ENCODE results near the gene CFAP54. TPM values are rescaled to one million over a fixed set of nuclear protein-coding genes. Genes with fewer than 3 reads are reported as not detected.

CFAP54 gene
- total RNA-seq, 1 experiment from 2014 or later = not detected

DNA sequence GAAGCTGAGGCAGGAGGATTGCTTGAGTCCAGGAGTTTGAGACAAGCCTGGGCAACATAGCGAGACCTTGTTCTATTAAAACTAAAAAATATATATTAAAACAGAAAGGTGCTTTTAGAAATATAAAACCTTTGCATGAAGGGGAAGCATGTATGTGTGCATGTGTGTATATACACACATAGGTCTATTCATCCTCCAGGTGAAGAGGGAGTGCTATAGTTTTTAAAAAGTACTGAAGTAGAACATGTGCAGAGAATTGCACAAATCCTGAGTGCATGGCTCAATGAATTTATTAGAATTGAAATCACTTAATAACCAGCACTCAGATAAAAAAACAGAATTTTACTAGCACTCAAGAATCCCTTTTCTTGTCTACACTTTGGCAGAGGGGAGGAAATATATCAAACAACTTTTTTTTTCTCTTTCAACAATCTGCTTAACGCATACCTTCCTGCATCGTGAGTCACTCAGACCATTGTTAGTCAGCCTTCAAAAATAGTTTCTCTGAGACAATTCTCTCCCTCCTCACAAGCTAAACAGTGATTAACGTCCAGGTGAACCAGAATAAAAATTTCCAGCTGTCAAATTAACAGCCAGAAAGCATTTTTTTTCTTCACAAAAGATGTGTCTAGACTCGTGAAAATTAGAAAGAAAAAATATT lies 400.0 kb downstream of the CFAP54 start:
- DNase-seq = no peak
- Histone ChIP-seq H3K4me3 (ENCODE audit: low read length) (no peak overlapping the region), H3K27ac (ENCODE audit: low read length) (no peak overlapping the region)

DNA sequence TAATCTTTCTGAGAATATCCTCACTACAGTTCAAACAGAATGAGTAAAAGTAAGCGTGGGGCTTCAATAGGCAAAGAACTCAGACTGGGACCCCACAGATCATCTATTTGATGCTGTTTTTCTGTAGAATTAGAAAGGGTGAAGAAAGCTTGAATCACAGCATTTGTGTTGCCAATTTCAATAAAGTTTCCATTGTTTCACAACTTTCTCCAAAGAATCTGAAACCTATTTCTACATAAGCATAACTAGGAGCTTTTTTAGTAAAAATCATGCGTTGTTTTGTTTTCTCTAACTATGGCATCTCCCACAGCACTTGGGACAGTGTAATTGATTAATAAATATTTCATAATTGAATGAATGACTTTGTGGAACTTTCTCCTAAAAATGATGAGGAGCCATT lies 401.0 kb downstream of the CFAP54 start:
- H3K9me3 ChIP-seq (ENCODE audit: low read length) = no peaks in the 10 kb centered on the region
- no peak overlapping the region for H3K4me2 ChIP-seq (ENCODE audit: low read depth, low read length, poor library complexity, severe bottlenecking)
- H3K9me2 ChIP-seq (replicated peaks; ENCODE audit: insufficient read depth, low read length) = no peaks in the 10 kb centered on the region
- no peaks in the 10 kb centered on the region for H3K27me3 ChIP-seq (ENCODE audit: low read length)
- no peak overlapping the region for H3K4me3 ChIP-seq (ENCODE audit: low read length)
- no peak overlapping the region for H3K27ac ChIP-seq (ENCODE audit: low read length)
- H3K4me1 ChIP-seq (ENCODE audit: low read length) = no peaks in the 10 kb centered on the region
- H2AFZ ChIP-seq (ENCODE audit: low read length) = no peak overlapping the region
- DNase-seq = no peak
- H4K20me1 ChIP-seq (ENCODE audit: insufficient read depth, low read depth, low read length) = no peaks in the 10 kb centered on the region
- H3K79me2 ChIP-seq (ENCODE audit: low read length) = no peaks in the 10 kb centered on the region
- no peaks in the 10 kb centered on the region for H3K36me3 ChIP-seq (ENCODE audit: insufficient read depth, low read length)
- no peak overlapping the region for H3K9ac ChIP-seq (ENCODE audit: low read length)

More for the DNA sequence above, 400.0 kb downstream of the CFAP54 start:
- Histone ChIP-seq H3K36me3 (ENCODE audit: insufficient read depth, low read length) (no peaks in the 10 kb centered on the region), H3K9me3 (ENCODE audit: low read length) (no peaks in the 10 kb centered on the region), H3K27me3 (ENCODE audit: low read length) (no peaks in the 10 kb centered on the region), H4K20me1 (ENCODE audit: insufficient read depth, low read depth, low read length) (no peaks in the 10 kb centered on the region), H3K79me2 (ENCODE audit: low read length) (no peaks in the 10 kb centered on the region), H3K4me2 (ENCODE audit: low read depth, low read length, poor library complexity, severe bottlenecking) (no peak overlapping the region), H3K4me1 (ENCODE audit: low read length) (no peaks in the 10 kb centered on the region), H3K9me2 (replicated peaks; ENCODE audit: insufficient read depth, low read length) (no peaks in the 10 kb centered on the region), H3K9ac (ENCODE audit: low read length) (no peak overlapping the region), H2AFZ (ENCODE audit: low read length) (no peak overlapping the region)

DNA sequence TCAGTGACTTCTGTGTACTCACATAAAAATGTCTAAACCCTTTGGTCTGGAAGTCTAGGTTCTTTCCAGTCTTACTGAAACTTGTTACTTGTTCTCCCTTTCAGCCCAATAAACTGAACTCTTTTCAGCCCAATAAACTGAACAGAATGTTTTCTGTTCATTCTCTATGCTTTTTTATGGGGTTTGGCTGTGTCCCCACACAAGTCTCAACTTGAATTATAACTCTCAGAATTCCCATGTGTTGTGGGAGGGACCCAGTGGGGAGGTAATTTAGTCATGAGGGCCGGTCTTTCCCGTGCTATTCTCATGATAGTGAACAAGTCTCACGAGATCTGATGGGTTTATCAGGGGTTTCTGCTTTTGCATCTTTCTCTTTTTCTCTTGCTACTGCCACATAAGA lies 402.7 kb downstream of the CFAP54 start:
- no peaks in the 10 kb centered on the region for H3K9me3 ChIP-seq (ENCODE audit: low read length)
- H3K79me2 ChIP-seq (ENCODE audit: low read length) = no peaks in the 10 kb centered on the region
- H3K9me2 ChIP-seq (replicated peaks; ENCODE audit: insufficient read depth, low read length) = no peaks in the 10 kb centered on the region
- H2AFZ ChIP-seq (ENCODE audit: low read length) = no peak overlapping the region
- H4K20me1 ChIP-seq (ENCODE audit: insufficient read depth, low read depth, low read length) = no peaks in the 10 kb centered on the region
- no peak overlapping the region for H3K9ac ChIP-seq (ENCODE audit: low read length)
- DNase-seq = no peak
- H3K4me2 ChIP-seq (ENCODE audit: low read depth, low read length, poor library complexity, severe bottlenecking) = no peak overlapping the region
- no peaks in the 10 kb centered on the region for H3K27me3 ChIP-seq (ENCODE audit: low read length)
- no peak overlapping the region for H3K27ac ChIP-seq (ENCODE audit: low read length)
- no peaks in the 10 kb centered on the region for H3K36me3 ChIP-seq (ENCODE audit: insufficient read depth, low read length)
- H3K4me1 ChIP-seq (ENCODE audit: low read length) = no peaks in the 10 kb centered on the region
- H3K4me3 ChIP-seq (ENCODE audit: low read length) = no peak overlapping the region

DNA sequence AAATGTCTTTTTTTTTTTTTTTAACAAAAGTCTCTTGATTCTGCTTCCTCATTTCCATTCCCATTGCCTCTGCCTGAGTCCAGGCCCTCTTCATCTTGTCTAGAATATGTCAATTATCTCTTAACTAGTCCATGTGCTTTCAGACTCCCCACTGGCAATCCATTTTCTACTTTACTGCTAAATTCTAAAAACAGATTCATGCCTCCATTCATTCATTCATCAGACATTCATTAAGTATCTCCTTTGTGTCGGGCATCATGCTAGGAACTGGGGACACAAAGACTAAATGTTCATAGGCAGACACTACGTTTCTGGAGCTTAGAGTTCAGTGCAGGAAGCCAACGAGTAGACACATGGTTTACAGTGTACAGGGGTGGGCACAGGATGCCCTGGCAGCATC lies 408.0 kb downstream of the CFAP54 start:
- Histone ChIP-seq H4K20me1 (ENCODE audit: insufficient read depth, low read depth, low read length) (no peaks in the 10 kb centered on the region), H3K27me3 (ENCODE audit: low read length) (no peaks in the 10 kb centered on the region), H3K9me2 (replicated peaks; ENCODE audit: insufficient read depth, low read length) (no peaks in the 10 kb centered on the region), H3K9me3 (ENCODE audit: low read length) (no peaks in the 10 kb centered on the region), H3K36me3 (ENCODE audit: insufficient read depth, low read length) (no peaks in the 10 kb centered on the region), H2AFZ (ENCODE audit: low read length) (no peak overlapping the region), H3K4me2 (ENCODE audit: low read depth, low read length, poor library complexity, severe bottlenecking) (no peak overlapping the region), H3K4me3 (ENCODE audit: low read length) (no peak overlapping the region), H3K27ac (ENCODE audit: low read length) (no peak overlapping the region), H3K9ac (ENCODE audit: low read length) (no peak overlapping the region), H3K79me2 (ENCODE audit: low read length) (no peaks in the 10 kb centered on the region), H3K4me1 (ENCODE audit: low read length) (no peaks in the 10 kb centered on the region)
- no peak for DNase-seq

DNA sequence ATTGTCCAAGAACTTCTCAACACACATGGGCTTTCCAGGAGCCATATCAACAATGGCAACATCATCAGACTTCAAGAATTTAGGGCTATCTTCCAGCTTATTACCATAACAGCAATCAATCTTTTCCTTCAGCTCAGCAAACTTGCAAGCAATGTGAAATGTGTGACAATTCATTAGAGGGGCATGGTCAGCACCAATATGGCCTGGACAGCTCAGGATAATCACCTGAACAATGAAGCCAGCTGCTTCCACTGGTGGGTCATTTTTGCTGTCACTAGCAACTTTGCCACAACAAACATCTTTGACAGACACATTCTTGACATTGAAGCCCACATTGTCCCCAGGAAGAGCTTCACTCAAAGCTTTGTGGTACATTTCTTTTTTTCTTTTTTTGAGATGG lies 411.8 kb downstream of the CFAP54 start:
- H3K9me3 ChIP-seq (ENCODE audit: low read length) = no peaks in the 10 kb centered on the region

DNA sequence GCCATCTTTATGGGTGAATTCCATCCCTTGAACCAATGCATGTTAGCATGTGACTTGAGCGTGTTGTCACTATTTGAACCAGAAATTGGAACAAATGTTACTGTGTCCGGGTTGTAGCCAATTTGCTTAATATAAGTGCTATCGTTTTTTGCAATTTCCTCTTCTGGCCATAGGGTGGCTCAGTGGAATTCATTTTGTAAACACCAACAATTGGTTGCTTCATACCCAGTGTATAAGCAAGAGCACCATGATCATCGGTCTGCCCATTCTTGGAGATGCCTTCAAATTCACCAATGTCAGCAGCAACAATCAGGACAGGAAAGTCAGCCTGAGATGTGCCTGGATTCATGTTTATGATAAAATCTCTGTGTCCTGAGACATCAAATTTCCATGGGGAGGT lies 412.7 kb downstream of the CFAP54 start:
- peaks cover 8% of the 10 kb centered on the region for H3K4me1 ChIP-seq (ENCODE audit: low read length)
- peak; percentile 46 for DNase-seq
- H3K9me2 ChIP-seq (replicated peaks; ENCODE audit: insufficient read depth, low read length) = no peaks in the 10 kb centered on the region
- H3K9me3 ChIP-seq (ENCODE audit: low read length) = no peaks in the 10 kb centered on the region
- no peak overlapping the region for H3K9ac ChIP-seq (ENCODE audit: low read length)
- H2AFZ ChIP-seq (ENCODE audit: low read length) = no peak overlapping the region
- H4K20me1 ChIP-seq (ENCODE audit: insufficient read depth, low read depth, low read length) = no peaks in the 10 kb centered on the region
- no peaks in the 10 kb centered on the region for H3K79me2 ChIP-seq (ENCODE audit: low read length)
- no peak overlapping the region for H3K4me3 ChIP-seq (ENCODE audit: low read length)
- H3K36me3 ChIP-seq (ENCODE audit: insufficient read depth, low read length) = no peaks in the 10 kb centered on the region
- no peaks in the 10 kb centered on the region for H3K27me3 ChIP-seq (ENCODE audit: low read length)
- H3K4me2 ChIP-seq (ENCODE audit: low read depth, low read length, poor library complexity, severe bottlenecking) = no peak overlapping the region
- no peak overlapping the region for H3K27ac ChIP-seq (ENCODE audit: low read length)

More for the DNA sequence above, 411.8 kb downstream of the CFAP54 start:
- H3K27ac ChIP-seq (ENCODE audit: low read length) = no peak overlapping the region
- H3K4me2 ChIP-seq (ENCODE audit: low read depth, low read length, poor library complexity, severe bottlenecking) = no peak overlapping the region
- H4K20me1 ChIP-seq (ENCODE audit: insufficient read depth, low read depth, low read length) = no peaks in the 10 kb centered on the region
- H3K36me3 ChIP-seq (ENCODE audit: insufficient read depth, low read length) = no peaks in the 10 kb centered on the region
- peaks cover 1% of the 10 kb centered on the region; the same call in 1 of the 2 replicates for H3K4me1 ChIP-seq (ENCODE audit: low read length)
- H3K4me3 ChIP-seq (ENCODE audit: low read length) = no peak overlapping the region
- no peaks in the 10 kb centered on the region for H3K9me2 ChIP-seq (replicated peaks; ENCODE audit: insufficient read depth, low read length)
- H2AFZ ChIP-seq (ENCODE audit: low read length) = no peak overlapping the region
- H3K27me3 ChIP-seq (ENCODE audit: low read length) = no peaks in the 10 kb centered on the region
- H3K9ac ChIP-seq (ENCODE audit: low read length) = no peak overlapping the region
- no peak for DNase-seq
- no peaks in the 10 kb centered on the region for H3K79me2 ChIP-seq (ENCODE audit: low read length)

DNA sequence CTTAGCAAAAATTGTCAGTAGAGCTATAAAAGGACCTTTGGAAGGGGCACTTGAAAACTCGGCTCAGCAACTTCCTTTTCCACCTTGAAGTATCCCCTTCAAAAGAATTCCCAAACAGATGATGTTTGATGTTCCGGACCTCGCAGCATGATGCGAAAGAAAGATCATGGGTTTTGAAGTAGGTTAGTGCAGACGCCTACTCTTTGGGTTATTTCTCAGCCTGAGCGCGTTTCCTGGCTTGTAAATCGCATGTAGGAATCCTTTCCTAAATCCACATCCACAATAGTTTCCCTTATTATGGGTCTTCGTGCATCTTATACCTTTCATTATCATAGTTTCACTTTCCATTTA lies 417.1 kb downstream of the CFAP54 start:
- peak overlapping the region; percentile 88 for H3K4me2 ChIP-seq (ENCODE audit: low read depth, low read length, poor library complexity, severe bottlenecking)
- no peaks in the 10 kb centered on the region for H3K27me3 ChIP-seq (ENCODE audit: low read length)
- H3K4me3 ChIP-seq (ENCODE audit: low read length) = peak overlapping the region; percentile 70
- peak overlapping the region; percentile 97 for H2AFZ ChIP-seq (ENCODE audit: low read length)
- no peaks in the 10 kb centered on the region for H3K9me3 ChIP-seq (ENCODE audit: low read length)
- no peak for DNase-seq
- peaks cover 43% of the 10 kb centered on the region for H3K79me2 ChIP-seq (ENCODE audit: low read length)
- no peak overlapping the region for H3K27ac ChIP-seq (ENCODE audit: low read length)
- no peaks in the 10 kb centered on the region for H4K20me1 ChIP-seq (ENCODE audit: insufficient read depth, low read depth, low read length)
- peaks cover 41% of the 10 kb centered on the region for H3K4me1 ChIP-seq (ENCODE audit: low read length)
- H3K9me2 ChIP-seq (replicated peaks; ENCODE audit: insufficient read depth, low read length) = no peaks in the 10 kb centered on the region
- peak overlapping the region; percentile 85 for H3K9ac ChIP-seq (ENCODE audit: low read length)
- peaks cover 17% of the 10 kb centered on the region; the same call in 1 of the 2 replicates for H3K36me3 ChIP-seq (ENCODE audit: insufficient read depth, low read length)

DNA sequence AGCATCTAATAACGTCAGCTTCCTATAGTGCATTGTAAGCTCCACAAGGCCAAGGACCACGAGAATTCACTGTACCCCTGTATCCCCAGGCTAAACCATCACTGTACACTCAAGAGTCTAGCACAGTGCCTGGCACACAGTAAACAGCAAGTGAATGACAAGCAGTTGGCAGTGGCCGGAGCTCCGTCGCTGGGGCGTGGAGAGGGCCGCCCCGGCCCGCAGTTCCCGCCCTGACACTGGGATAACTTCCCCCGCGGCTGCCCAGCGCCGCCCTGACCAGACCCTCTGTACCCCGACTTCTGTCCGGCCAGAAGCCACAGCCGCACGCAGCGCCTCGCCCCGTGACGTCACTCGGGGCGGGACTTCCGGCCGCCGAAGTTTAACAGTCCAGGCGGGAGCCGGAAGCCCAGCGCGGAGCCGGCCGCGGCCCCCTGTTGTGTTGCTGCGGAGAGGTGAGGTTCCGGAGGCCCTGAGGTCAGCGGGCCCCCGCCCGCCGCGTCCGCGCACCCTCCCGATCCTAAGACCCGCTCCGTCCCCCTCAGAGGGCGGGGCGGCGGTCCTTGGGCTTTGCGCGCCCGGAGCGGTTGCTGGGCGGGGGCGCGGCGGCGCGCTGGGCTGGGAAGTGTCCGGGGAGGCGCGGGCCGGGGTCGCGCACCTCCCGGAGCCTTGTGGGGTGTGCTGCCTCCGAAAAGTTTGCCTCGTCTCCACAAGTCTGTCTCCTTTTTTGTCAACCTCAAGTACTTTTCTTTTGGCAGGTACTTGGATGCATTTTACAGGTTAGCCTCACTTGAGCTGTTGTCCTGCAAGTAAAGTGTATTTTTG lies 417.7 kb downstream of the CFAP54 start, which contains the start of gene NEDD1:
Gene NEDD1 (plus strand): TSS at position 409 of the 822 bp plus-strand sequence. CDS start 2,503 bp downstream, outside the sequence.
- Histone ChIP-seq H3K27ac (ENCODE audit: low read length) (no peak within 1 kb of the TSS), H2AFZ (ENCODE audit: low read length) (peak within 1 kb of the TSS; percentile 97), H3K4me3 (ENCODE audit: low read length) (peak within 1 kb of the TSS; percentile 70), H3K9me3 (ENCODE audit: low read length) (no peaks in the 10 kb centered on the region), H3K79me2 (ENCODE audit: low read length) (peaks cover 48% of the 10 kb centered on the region), H3K4me2 (ENCODE audit: low read depth, low read length, poor library complexity, severe bottlenecking) (peak within 1 kb of the TSS; percentile 88), H4K20me1 (ENCODE audit: insufficient read depth, low read depth, low read length) (no peaks in the 10 kb centered on the region), H3K9me2 (replicated peaks; ENCODE audit: insufficient read depth, low read length) (no peaks in the 10 kb centered on the region), H3K9ac (ENCODE audit: low read length) (peak within 1 kb of the TSS; percentile 85), H3K27me3 (ENCODE audit: low read length) (no peaks in the 10 kb centered on the region), H3K4me1 (ENCODE audit: low read length) (peaks cover 44% of the 10 kb centered on the region), H3K36me3 (ENCODE audit: insufficient read depth, low read length) (peaks cover 20% of the 10 kb centered on the region; the same call in 1 of the 2 replicates)
- peak; percentile 92 for DNase-seq
